ENCODE data around the gene PPP1CA.
"Not testable (repeated sequence)": the region's sequence is repeated elsewhere in the genome, so short reads cannot be mapped to it uniquely, and the experiment has no call there.

The PPP1CA gene

DNA sequence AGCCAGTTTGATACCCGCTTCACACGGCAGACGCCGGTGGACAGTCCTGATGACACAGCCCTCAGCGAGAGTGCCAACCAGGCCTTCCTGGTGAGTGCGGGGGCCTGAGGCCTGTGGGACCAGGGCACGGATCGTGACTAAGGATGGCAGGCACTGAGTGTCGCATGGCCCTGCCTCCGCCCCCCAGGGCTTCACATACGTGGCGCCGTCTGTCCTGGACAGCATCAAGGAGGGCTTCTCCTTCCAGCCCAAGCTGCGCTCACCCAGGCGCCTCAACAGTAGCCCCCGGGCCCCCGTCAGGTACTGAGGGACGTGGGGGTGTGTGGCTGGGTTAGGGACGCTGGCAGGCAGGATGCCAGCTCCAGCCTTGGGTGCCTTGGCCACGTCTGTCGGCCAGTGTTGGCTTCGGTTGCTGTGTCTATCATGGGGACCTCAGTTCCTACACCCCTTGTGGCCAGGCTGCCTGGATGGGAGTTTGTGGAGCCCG is 32.8 kb upstream of the PPP1CA start:
- DNase-seq (ENCODE audit: low spot score), result no peak

DNA sequence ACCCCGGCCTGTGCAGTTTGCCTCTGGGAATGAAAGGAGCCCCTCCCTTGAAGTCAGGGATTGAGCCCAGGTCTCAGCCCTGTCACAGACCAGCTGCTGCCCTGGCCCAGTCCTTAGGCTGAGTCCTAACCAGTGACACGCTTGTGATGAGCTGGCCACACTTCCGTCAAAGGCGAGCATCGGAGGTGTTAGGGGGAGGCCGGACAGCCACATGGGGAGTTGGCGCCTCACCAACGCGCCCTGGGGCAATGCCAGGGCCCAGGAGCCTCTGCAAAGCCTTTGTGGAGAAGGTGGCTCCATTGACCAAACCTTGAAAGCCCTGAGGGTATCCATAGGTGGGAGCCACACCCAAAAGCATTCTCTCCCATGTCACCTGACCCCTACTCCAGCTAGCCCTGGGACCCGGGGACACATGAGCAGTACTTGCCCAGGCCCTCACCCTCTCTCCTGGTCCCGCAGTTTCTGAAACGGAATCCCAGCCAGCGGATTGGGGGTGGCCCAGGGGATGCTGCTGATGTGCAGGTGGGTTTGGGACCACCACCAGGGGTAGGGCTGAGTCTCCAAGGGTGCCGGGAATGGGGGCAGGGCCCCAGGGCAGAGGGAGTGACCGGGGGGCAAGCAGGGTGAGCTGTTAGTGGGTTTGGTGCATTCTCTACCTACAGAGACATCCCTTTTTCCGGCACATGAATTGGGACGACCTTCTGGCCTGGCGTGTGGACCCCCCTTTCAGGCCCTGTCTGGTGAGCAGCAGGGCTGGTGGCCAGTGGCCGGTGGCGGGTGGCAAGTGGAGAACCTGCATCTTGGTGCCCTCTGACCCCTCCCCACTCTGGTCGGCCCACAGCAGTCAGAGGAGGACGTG is 32.1 kb upstream of the PPP1CA start:
- DNase-seq (ENCODE audit: low spot score), result no peak

DNA sequence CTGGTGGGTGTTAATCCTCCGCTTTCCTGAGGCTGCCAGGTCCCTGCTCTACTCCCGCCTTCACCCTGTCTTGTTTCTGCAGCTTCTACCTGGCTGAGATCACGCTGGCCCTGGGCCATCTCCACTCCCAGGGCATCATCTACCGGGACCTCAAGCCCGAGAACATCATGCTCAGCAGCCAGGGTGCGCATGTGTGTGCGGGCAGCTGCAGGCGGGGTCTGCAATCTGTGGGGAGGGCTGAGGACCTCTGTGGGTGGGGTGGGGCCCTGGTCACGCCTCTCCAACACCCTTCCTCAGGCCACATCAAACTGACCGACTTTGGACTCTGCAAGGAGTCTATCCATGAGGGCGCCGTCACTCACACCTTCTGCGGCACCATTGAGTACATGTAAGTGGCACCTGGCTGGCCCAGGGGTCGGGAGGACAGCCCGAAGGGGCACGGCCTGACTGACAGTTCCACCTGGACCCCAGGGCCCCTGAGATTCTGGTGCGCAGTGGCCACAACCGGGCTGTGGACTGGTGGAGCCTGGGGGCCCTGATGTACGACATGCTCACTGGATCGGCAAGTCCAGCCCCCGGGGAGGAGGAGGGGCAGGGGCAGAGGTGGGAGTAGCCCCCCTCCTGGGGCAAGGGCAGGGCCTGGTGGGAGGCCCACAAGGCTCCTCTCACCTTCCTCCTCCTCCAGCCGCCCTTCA is 31.1 kb upstream of the PPP1CA start:
- no peak for DNase-seq (ENCODE audit: low spot score)

DNA sequence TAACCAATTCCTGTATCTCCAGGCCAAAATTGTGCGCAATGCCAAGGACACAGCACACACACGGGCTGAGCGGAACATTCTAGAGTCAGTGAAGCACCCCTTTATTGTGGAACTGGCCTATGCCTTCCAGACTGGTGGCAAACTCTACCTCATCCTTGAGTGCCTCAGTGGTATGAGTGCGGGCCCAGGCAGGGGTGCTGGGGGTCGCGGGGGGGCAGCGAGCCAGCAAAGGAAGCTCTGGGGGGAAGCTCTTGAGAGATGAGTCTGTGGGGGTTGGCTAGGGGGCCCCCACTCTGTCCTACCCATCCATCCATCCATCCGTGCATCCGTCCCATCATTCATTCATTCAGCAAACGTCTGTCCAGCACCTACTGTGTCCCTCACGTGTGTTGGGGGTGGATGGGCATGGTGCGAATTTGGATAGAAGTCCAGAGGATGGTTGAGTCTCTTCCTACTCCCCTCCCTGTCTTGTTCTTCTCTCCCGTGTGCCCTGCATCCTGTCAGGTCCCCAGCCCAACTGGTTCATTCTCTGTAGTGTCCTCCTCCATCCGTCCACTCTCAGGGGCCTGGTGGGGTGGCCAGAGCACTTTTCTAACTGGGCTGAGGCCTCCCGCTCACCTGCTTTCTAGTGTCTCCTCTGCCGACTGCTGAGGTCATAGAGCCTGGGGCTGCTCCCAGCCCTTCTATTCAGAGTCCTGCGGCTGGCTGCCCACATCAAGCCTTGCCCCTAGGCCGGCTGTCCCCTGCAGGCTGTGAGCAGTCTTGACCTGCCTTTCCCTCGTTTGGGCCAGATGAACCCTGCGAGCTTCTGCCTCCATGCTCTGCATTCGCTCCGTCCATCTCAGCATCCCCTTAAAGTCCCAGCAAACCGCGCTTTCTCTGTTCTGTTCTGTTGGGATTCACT is 29.9 kb upstream of the PPP1CA start:
- DNase-seq (ENCODE audit: low spot score), result no peak

DNA sequence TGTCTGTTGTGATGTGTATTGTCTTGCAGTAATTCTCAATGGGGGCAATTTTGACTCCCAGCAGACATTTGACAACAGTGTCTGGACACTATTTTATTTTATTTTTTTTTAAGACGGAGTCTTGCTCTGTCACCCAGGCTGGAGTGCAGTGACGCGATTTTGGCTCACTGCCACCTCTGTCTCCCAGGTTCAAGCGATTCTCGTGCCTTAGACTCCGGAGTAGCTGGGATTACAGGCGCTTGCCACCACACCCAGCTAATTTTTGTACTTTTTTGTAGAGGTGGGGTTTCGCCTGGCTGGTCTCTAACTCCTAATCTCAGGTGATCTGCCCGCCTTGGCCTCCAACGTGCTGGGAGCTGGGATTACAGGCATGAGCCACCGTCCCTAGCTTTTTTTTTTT is 28.1 kb upstream of the PPP1CA start:
- no peak for DNase-seq (ENCODE audit: low spot score)

DNA sequence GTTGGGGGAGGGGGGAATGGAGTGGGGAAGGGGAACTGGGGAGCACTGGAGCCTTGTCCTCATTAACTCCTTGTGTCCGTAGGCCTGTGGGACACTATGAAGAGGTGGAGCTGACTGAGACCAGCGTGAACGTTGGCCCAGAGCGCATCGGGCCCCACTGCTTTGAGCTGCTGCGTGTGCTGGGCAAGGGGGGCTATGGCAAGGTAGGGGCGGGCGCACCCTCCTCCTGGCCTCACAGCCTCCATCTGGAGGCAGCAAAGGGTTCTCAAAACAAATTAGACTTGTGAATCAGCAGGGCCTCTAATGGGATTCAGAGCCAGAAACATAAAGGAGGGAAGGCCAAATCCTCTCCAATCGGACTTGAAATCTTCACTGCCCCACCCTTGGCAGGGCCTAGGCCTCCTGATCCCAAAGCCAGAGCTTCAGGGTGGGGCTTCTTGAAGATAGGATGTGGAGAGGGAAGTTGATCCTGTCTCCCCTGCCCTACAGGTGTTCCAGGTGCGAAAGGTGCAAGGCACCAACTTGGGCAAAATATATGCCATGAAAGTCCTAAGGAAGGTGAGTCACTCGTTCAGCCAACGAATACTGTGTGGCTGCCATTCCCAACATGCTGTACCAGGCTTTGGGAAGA is 27.5 kb upstream of the PPP1CA start:
- no peak for DNase-seq (ENCODE audit: low spot score)

DNA sequence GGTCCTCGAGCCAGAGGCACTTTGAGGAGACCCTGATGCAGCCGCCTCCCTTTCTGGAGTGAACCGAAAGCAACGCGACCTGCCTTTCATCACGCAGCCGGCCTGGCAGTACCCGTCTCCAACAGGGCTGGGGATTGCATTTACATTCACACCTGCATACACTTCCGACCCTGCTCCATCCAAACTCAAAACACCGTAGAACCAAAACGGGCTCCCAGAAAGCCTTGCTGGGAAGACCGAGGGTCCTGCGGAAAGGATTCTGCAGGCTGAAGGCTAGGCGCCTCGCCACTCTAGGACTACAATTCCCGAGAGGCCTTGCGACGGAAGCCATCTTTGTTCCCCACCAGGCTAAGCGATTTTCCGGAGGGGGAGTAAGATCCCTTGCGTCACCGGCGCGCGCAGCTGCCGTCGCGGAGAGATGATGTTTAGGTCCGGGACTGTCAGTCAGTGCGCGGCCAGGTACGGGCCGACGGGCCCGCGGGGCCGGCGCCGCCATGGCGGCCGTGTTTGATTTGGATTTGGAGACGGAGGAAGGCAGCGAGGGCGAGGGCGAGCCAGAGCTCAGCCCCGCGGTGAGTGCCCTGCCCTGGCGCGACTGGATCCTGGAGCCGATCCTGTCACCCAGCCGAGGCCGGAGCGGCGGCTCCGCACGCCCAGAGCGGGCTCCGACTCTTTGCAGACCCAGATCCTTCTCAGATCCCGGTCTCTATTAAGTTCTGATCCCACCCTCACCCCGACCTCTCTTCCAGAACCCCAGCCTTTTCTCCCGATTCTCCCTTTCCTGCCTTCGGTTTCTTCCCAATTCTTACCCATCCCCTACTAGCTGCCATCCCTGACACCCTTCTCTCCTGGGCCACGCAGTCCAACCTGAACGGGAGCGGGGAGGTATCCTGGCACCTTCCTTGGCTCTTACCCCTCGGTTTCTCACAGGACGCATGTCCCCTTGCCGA is 26.7 kb upstream of the PPP1CA start, which contains the start of gene RPS6KB2:
RPS6KB2 (plus strand) TSS at position 443 of the 950 bp plus-strand sequence; CDS start at position 495, 52 bp downstream.
- peak; percentile 97 for DNase-seq (ENCODE audit: low spot score)

DNA sequence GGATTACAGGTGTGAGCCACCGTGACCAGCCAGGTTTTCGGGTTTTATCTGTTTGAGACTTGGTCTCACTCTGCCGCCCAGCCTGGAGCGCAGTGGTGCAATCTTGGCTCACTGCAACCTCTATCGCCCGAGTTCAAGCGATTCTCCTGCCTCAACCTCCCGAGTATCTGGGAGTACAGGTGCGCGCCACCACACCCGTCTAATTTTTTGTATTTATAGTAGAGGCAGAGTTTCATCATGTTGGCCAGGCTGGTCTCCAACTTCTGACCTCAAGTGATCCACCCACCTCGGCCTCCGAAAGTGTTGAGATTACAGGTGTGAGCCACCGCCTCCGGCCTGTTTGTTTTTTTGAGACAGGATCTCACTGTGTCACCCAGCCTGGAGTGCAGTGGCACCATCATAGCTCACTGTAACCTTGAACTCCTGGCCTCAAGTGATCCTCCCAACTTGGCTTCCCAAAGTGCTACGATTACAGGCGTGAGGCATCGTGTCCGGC is 25.8 kb upstream of the PPP1CA start:
- not testable (repeated sequence) for DNase-seq (ENCODE audit: low spot score)

DNA sequence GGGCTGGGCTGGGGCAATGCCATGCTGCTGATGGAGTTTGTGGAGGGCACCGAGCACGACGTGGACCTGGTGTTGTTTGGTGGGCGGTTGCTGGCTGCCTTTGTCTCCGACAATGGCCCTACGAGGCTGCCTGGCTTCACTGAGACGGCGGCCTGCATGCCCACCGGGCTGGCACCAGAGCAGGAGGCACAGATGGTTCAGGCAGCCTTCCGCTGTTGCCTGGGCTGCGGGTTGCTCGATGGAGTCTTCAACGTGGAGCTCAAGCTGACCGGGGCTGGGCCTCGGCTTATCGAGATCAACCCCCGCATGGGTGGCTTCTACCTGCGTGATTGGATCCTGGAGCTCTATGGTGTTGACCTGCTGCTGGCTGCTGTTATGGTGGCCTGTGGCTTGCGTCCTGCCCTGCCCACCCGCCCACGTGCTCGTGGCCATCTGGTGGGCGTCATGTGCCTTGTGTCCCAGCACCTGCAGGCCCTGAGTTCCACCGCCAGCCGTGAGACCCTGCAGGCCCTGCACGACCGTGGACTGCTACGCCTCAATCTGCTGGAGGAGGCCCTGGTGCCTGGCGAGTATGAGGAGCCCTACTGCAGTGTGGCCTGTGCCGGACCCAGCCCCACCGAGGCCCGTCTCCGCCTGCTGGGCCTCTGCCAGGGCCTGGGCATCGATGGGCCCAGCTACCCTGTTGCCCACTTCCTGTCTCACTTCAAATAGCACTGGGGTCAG is 22.4 kb upstream of the PPP1CA start:
- DNase-seq (ENCODE audit: low spot score), result no peak

DNA sequence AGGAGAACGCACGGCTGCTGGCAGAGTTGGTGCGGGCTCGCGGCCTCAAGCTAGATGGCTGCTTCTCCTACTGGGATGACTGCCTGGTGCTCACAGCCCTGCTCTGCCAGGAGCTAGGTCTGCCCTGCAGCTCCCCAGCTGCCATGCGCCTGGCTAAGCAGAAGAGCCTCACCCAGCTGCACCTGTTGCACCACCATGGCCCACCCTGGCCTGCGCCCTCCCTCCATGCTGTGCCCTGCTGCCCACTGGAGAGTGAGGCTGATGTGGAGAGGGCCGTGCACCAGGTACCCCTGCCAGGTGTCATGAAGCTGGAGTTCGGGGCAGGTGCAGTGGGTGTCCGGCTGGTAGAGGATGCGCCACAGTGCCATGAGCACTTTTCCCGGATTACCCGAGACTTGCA is 21.8 kb upstream of the PPP1CA start:
- DNase-seq (ENCODE audit: low spot score), result no peak

DNA sequence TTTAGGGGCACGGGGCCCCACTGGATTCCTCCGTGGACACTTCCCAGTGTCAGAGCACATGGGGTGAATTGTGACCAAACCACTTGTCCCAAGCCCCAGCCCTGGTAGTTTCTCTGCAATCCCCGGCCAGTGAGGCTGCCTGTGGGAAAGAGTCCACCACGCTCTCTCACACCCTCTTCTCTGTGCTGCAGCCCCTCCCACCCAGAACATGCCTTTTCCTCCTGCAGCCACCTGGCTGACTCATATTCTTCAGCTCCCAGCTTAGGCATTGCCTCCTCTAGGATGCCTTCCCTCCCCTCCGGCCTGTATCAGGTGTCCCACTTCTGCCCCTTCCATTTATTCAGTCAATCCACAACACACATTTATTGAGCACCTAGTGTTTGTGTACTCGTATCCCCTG is 21.2 kb upstream of the PPP1CA start:
- no peak for DNase-seq (ENCODE audit: low spot score)

DNA sequence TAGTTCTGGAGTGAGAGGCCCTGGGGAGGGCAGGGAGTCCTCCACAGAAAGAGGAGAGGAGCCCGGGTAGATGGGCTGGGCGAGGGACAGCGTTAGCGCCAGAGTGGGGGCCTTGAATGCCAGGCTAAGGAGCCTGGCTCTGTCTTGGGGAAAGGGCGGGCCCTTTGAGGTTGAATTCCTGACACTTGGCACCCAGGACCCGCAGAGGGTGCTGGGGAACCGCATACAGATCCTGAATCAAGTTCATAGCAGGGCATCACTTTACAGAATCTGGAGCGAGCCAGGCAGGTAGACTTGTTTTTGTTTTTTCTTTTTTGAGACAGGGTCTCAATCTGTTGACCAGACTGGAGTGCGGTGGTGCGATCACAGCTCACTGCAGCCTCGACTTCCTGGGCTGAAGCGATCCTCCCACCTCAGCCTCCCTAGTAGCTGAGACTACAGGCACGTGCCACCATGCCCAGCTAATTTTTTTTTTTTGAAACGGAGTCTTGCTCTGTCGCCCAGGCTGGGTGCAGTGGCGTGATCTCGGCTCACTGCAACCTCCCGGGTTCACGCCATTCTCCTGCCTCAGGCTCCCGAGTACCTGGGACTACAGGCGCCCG is 19.9 kb upstream of the PPP1CA start:
- DNase-seq (ENCODE audit: low spot score), result no peak

DNA sequence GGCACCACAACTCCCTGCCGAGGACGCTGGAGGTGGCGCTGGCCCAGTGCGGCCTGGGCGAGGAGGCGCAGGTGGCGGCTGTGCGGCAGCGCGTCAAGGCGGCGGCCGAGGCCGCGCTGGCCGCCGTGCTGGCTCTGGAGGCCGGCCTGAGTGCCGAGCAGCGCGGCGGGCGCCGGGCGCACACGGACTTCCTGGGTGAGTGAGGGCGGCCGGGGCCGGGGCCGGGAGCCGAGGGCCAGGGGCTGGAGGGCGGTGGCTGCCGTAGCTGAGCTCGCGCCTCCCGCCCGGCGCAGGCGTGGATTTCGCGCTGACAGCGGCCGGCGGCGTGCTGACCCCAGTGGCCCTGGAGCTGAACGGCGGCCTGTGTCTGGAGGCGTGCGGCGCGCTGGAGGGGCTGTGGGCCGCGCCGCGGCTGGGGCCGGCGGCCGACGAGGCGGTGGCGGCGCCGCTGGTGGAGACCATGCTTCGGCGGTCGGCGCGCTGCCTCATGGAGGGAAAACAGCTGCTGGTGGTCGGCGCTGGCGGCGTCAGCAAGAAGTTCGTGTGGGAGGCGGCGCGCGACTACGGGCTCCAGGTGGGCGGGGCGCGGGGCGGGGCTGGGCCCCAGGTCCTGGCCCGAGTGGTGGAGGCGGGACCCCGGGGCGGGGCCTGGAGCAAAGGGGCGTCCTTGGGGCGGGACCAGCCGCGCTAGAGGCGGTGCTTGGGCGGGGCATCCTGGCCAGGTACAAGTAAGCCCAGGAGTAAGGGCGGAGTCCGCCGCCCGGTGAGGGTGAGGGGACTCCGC is 19.2 kb upstream of the PPP1CA start:
- peak; percentile 83 for DNase-seq (ENCODE audit: low spot score)

DNA sequence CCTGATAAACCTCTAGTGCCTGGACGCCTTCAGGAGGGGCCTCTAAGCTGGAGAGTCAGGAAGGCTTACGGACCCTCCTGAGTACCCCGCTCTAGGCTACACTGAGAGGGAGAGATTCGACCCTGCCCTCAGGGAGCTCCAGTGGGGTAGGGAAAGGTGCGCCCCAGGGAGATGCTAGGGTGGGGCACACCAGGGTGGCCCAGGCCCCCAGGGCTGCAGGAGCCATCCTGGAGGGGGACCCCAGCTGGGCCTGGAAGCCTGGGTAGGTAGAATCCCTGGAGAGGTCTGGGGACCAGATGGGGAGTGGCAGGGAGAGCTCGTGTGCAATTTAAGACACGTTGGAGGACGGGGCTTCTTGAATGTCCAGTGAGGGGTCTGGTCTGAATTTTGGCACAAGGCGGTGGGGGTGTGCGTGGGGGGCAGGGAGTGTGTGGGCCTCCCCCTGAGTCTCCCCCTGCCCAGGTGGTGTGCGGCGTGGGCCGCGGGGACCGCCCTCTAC is 18.5 kb upstream of the PPP1CA start:
- DNase-seq (ENCODE audit: low spot score), result no peak

DNA sequence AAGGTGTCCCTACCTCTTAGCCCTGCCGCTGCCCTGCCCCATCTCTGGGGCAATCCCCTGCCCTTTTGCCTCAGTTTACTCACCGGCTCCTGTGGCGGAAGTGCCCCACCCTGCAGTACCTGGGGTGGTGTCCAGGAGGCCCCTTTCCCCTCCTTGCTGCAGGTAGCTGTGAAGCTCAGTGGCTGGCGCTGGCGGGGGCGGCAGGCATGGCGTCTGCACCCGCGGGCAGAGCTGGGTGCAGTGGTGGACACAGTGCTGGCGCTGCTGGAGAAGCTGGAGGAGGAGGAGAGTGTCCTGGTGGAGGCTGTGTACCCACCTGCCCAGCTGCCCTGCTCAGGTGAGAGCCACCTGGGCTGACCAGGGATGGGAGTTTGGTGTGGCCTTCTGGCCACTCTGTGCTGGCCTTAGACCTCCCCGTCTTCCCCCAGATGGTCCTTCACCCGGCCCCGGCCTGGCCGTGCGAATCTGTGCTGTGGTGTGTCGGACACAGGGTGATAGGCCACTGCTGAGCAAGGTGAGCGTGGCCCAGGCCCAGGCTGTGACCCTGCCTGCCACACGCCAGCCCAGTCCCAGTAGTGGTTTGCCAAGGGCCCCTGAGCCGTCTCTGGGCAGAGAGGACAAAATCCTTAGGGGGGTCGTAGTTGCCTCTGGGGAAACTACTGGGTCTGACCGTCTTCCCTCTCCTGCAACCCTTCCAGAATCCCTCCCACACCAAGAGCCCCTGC is 17.8 kb upstream of the PPP1CA start:
- no peak for DNase-seq (ENCODE audit: low spot score)

DNA sequence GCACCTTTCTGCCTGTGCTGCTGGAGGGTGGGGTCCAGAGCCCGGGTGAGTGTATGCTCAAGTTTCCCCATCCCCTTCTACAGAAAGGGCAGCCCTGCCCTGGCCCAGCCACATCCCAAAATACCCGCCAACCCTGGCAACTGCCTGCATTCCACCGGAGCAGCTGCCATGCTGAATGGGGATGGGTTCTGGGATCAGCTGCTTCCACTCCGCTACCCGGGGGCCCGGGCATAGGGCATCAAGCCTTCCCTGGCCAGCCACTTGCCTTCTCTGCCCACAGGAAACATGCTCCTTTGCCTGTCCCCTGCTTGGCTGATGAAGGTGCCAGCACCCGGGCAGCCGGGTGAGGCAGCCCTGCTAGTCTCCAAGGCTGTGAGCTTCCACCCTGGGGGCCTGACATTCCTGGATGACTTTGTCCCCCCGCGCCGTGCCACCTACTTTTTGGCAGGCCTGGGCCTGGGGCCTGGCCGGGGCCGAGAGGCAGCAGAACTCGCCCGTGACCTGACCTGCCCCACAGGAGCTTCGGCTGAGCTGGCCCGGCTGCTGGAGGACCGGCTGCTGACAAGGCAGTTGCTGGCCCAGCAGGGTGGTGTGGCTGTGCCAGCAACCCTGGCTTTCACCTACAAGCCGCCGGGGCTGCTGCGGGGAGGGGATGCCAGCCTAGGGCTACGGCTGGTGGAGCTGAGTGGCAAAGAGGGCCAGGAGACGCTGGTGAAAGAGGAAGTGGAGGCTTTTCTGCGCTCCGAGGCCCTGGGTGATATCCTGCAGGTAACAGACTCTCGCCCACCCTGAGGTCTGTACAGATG is 17.0 kb upstream of the PPP1CA start:
- DNase-seq (ENCODE audit: low spot score), result no peak

DNA sequence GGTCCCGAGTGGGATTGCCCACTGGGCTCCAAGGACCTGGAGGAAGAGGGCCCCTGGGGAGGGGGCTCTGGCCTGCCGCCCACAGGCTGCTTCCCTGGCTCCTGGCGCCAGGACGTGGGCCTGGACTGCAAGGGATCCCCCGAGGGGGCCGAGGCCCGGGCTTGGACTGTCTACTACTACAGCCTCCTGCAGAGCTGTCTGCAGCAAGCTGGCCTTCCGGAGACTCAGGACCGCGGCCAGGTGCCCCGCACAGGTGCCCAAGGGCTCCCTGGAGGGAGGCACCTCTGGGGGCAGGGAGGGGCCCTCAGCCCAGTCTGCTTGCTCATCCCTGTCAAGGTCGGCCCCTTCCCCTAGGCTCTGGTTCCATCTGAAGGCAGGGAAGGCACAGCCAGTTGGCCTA is 15.8 kb upstream of the PPP1CA start:
- DNase-seq (ENCODE audit: low spot score), result no peak
